Stimulated activated CD8-positive, alpha-beta memory T cell treated with anti-CD3 and anti-CD28 coated beads, Interleukin-15, amount 100 ng/mL, for 4 hours (primary cell): Measurements from ENCODE around the gene C5orf15.

ENCODE experiments used
- DNase-seq, 2 donors: peaks; one replicate each; pipeline ENCODE4 v3.0.0-alpha.2; 2020; ENCODE audit warnings: low read depth in 2 of 2

Gene C5orf15

DNA sequence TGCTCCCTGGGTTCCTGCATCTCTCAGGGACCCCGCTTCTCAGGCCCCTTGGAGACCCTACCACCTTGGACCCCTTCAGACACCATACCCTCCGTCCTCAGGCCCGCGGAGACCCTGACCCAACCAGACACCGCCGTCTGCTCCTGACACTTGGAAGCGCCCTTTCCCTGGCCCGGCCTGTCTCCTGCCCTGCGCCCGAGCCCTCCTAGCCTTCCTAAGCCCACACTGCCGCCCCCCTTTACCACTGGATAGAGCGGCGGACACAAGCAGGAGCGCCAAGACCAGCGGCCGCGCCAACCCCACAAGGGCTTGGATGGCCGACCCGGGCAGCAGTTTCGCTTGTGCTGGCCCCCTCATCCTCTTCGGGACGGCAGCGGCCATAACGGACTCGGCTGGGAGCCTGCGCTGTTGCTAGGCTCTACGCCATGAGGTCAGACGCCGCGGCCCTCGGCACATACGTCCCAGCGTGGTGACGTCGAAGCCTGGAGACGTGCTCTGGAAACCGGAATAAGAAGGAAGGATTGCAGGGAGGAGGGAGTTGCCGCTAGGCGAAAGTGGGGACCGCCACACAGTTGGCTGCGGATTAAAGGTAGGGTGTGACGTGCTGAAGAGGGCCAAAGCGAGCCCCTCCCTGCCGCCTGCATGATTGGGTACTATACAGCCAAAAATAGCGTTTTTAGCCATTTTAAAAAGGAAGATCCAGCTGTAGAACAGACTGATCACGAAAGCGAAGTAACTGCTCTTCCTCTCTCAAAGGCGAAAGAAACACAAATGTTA lies at the start of gene C5orf15:
C5orf15 (minus strand) TSS at position 422 of the 777 bp plus-strand sequence; CDS start at position 381, 41 bp downstream.
- peak; percentile 76 to 83 for DNase-seq

DNA sequence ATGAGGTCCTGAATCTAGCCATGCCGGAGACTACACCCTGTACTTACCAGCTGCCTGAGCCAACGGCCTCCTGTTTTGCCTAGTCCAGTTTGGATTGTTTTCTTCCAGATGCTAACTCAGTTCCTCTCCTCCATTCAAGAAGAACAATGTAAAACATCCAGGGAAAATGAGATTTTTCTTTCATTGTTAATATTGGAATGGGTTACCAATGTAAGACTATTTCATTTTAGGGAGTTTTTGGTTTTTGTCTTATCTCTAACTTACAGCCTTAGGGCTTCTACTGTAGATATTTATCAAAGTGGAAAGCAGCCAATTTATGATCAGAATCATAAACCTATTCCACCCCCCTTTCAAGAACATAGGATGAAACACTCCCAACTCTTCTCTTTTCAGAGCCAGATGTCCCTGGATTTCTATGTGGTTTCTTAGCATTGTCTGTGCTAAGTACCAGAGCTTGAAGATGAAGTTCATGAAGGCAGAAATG lies 39.9 kb upstream of the C5orf15 start:
- DNase-seq: no peak

DNA sequence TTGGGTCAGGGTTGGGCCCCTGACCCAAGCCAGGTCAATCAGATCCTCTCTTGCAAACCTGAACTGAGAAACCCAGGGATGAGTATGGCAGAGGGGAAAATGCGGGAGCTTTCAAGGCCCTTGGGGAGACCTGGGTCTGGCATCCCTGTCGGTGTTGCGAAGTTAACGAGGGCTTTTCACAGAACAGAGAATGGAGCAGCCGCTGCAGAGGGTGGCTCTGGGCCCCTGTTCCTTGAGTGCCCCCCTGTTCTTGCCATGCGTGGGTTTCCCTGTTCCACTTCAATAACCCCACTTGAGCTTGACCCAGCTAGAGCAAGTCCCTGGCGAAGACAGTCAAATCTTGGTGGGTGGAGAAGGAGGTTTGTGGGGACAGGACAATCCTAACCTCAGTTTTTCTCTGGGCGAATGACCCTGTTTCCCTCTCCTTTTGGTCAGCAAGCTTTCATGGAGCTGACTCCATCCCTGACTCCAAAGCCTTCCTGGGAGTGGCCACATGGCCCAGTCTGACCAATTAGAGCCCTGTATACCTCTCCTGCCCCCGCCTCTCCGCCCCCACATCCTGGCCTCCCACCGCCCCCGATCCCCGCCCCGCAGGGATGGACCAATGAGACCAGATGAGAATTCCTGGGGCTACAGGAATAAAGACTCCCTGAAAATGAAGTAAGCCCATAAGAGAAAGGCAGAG lies 39.3 kb upstream of the C5orf15 start:
- no peak for DNase-seq

DNA sequence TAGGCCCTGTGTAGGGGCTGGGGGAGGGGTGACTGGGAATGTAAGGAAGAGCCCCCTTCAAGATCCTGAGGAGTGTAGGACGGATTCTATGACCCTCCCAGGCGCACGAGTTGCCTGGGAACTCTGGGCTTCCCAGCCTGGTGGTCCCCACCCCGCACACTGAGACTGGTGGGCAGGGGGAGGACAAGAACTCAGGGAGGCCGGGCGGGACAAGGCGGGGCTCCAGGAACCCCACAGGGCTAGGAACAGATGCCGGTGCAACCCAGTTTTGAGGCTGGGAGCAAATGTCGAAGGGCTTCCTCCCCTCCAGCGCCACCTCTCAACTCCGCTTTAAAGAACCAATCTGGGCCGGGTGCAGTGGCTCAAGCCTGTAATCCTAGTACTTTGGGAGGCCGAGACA lies 37.7 kb upstream of the C5orf15 start:
- no peak for DNase-seq

GRCh38 chr5:134005417-134006061 lies 37.1 kb upstream of the C5orf15 start:
- DNase-seq: peak in 1 of 2 donors; percentile 4

DNA sequence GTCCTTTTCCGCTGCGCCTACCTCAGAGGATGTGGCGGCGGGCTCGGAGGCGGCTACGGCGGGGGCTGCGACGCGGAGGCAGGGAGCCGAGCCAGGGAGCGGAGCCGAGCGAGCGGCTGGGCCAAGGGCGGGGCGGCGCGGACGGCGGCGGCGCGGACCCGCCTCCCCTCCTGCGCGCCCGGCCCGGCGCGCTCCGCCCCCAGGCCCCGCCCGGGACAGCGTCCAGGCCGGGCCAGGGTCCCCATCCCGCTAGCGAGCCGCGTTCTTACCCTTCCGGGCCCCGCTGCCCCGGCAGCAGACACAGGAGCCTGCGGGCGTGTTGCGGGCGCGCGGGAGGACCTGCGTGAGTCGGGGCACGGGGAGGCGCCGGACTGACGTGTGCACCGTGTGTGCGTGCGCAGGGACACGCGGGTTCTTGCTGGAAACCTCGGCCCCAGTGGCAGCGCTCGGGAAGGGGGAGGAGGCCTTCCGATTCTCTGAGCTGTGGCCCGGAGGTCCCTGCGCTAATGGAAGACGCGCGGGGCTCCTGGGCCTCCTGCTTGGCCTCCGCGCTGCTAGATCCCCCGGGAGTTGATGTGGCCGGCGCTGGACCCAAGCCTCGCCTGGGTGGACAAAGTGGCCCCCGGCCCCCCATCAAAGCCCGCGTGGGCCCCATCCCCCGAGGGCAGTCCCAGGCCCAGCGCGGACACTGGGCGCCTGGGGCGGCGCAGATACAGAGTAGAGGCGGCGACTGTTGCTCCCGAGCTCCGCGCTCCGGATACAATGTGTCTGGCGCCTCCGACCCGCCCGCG lies 36.4 kb upstream of the C5orf15 start, which contains the start of gene VDAC1:
VDAC1 (minus strand) TSS at position 350 of the 791 bp plus-strand sequence. CDS start 11,963 bp downstream, outside the sequence.
- DNase-seq: peak; percentile 58 to 68

DNA sequence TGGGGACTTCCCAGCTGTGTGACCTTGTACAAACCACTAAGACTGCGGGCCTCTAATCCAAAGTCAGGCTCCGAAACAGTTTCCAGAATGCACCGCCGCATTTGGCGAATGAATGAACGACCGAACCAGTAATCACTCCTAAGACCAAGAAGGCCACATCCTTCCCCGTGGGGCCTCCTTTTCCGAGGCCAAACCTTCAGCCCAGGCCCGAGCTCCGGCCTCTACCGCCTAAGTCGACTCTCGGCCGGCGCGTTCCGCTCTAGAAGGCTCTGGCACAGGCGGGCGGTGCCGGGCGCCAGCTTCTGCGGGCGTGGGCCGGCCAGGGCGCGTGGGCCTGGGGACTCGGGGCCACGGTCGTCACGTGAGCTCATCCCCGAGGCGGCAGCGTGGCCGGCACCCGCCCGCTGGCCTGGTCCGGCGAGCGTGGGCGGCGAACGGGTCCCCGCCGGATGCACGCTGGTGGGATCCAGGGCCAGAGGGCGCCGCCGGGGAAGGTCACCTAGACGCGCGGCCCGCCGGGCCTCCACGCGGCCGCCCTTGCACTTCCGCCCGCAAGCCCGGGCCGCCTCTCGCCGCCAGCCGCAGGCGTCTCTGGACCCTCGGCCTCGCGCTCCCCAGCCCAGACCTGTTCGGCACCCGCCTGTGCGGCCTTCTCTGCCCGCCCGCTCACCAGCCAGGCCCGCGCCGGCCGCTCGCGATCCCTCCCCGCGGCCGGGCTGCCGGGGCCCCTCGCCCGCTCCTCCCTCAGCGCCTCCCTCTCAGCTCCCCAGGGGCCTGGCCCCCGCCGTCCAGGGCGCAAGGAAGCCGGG lies 35.6 kb upstream of the C5orf15 start:
- DNase-seq: peak; percentile 10 to 45

DNA sequence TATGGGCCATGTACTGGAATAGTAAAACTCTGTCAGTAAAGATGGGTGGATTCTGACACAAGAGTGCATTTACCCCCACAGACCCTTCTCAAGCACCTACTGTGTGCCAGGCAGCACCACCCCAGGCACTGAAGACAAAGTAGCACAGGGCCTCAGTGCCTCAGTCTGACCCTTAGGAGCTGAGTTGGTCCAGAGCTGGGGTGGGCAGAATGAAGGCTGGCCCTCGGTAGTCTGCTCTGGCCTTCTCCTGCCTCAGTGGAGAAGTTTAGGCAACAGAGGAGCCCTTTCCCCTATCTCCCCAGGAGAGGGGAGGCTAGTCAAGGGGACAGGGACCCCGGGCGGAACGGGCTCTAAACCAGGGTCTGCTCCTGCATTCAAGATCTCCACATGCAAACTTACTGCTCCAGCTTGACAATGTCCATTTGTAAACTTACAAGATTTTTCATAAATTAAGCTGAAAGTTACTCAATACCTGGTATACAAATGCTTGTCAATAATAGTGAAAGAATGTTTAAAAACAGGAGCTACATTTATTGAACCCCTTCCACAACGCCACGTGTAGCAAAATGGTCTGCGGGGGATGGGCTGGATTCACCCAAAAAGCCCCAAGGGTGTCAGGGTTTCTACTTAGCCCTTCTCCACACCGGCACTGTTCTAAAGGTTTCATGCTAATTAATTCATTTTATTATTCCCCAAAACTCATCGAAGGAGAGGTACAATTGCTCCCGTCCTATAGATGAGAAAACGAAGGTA lies 34.8 kb upstream of the C5orf15 start:
- DNase-seq: no peak

DNA sequence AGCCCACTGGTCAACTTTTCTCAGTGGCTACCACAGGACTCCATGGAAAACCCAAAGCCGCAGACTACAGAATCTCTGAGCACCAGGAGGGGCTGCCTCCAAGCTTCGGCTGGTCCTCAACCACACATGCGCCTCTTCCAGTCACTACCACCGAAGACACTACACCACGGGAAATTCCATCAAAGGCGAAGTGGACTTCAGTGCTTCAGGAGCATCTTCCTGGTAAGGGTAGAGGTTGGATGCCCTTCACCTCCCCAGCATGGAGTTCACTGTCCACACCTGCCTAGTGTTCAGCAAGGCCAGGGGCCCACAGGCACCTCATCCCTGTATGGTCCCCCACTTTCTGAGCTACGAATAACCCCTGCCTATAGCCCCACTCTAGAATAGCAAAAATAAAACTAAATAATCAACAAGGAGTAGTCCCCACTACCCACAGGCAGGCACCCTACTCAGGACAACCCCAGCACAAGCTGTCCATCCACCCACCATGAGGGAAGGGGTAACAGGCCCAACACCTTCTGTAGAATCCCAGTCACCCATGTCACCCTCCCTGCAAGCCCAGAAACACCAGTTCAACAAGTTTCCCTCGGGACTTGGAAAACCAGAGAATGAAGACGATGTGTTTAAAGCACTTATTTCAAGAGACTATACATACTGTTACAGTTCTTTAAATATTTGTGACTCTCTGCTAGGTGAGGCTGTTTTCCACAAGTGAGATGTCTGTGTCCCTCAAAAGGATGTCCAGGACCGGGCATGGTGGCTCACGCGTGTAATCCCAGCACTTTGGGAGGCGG lies 33.7 kb upstream of the C5orf15 start:
- DNase-seq: no peak

GRCh38 chr5:134000696-134001453 lies 32.5 kb upstream of the C5orf15 start:
- DNase-seq: no peak

GRCh38 chr5:134000091-134000511 lies 31.7 kb upstream of the C5orf15 start:
- no peak for DNase-seq

- DNase-seq: no peak
Measured at GRCh38 chr5:133998807-133999206, 30.4 kb upstream of the C5orf15 start.

DNA sequence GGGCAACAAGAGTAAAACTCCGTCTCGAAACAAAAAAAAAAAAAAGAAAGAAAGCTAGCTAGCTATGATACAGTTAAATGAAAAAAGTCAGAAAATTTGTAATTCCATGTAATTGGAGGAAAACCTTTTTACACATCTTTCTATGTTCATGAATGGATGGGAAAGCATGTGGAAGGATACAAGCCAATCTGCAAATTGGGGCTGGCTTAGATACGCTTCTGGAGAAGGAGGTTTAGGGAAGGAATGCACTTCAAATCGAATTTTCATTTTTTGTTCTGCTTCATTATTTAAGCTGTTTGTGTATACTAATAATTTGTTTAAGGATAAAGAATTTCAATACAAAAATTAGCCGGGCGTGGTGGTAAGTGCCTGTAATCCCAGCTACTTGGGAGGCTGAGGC lies 29.6 kb upstream of the C5orf15 start:
- no peak for DNase-seq

DNA sequence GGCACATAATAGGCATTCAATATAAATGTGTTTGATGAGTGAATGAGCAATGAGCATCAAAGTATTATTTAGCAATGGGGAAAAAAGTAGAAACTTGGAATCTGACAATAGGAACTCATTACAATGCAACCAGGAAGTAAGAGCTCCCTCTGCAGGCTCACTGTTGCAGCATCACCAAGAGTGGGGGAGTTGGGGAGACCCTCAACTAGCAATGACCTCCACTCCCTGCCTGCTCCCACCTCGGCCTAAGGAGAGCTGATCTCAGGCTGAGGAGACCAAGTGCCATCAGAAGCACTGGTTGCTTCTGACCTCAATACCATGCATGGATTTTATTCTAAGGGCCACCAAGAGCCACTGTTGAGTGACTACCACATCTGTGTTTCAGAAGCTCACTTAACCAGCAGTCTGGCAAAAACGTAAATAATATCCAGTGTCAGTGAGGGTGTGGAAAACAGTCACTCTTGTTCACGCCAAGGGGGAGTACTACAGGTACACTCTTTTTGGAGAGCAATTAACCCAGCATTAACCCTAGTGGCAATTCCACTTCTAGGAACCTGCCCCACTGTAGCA lies 28.3 kb upstream of the C5orf15 start:
- no peak for DNase-seq

GRCh38 chr5:133995883-133996563 lies 27.6 kb upstream of the C5orf15 start:
- DNase-seq: no peak

GRCh38 chr5:133995341-133995740 lies 26.9 kb upstream of the C5orf15 start:
- DNase-seq: no peak

GRCh38 chr5:133994990-133995333 lies 26.5 kb upstream of the C5orf15 start:
- DNase-seq: no peak
